ENCODE data around the gene IFNK.

IFNK gene

DNA sequence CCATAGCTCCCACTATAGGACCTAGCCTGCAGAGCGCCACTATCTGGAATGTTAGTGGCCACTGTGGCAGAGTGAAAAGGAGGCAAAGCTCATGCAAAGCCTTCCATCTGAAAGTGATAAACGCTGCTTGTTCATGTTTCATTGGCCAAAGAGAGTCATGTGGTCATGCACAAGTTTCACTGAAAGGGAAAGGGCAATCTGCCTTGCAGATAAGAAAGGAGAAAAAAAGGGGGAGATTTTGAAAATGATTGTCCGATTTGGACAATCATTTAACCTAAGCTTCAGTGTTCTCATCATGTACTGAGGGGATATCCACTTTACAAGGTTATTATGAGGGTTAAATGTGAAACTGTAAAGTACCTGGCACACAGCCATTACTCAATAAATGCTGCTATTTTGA, 14.6 kb downstream of the IFNK start:
- DNase-seq (ENCODE audit: low read depth, low spot score), result no peak

DNA sequence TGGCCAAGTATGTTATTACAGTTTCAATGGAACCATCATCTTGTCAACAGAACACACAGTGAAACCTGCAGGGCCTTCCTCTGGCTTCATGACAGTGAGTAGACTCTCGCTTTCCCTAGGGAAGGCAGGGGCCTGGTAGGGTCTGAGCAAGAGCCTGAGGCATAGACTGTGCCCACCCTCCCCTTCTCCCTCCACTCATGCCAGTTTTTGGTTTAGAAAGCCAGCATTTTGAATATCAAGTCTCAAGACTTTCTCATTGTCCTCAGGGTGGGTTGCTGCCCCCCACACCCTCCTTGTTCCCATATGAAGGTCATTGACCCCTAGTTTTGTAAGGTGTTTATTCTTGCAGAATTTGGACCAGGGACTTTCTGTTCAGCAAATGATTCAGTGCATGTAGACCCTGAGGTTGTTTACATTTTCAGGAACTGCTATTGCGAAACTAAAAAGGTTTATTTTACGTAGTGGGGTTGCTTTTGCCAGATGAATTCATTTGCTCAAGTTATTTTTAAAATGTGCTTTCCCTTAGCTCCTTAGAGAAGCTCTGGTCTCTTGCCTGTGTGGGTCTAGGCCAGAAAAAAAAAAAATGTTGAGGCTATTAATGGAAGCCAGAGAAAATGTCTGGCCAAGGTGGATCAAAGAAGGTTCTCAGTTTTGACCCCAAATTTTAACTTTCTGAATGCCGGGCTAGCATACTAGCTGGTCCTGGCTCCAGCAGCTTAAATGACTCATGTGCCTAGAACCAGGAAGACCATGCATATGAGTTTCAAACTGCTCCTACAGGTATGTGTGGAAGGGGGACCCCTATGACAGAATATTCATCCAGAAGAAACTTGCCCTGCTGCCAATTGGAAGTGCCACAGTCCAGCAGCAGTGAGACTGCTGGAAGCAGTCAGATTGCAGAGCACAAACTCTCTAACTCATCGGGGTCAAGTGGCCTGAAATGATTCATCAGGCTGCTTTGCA, 15.7 kb downstream of the IFNK start:
- DNase-seq (ENCODE audit: low read depth, low spot score), result no peak

DNA sequence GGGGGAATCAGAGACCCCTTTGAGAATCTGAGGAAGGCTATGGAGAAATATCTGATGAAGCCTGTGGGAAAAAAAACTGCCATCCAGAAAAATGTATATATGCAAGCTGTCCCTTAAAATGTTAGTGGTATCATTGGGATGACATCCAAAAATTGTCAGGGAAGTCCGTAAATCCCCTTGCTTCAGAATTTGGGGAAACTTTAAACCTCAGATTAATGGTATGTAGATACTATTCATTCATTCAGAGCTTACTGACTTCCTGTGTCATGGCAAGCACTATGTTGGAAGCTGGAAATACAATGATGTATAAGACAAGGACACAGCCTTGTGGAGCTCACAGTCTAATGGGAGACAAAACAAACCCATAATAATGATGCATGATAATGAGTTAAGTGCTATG, 16.4 kb downstream of the IFNK start:
- DNase-seq (ENCODE audit: low read depth, low spot score), result no peak

DNA sequence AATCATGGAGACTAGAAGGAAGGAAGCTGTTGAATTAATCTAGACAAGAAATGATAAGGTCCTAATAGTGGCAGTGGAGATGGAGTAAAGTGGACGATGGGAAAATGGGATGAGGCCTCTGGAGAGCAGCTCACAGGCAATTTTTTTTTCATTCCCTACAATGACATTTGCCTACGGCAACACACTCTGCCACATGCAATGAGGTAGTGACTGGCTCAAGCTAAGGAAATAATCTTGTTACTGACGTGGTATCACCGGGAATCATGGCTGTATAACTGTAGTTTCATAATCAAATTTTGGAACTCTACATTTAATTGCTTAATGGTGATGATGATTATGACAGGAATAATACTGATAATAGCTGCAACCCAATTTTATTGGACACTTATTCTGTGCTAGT, 17.6 kb downstream of the IFNK start:
- no peak for DNase-seq (ENCODE audit: low read depth, low spot score)

DNA sequence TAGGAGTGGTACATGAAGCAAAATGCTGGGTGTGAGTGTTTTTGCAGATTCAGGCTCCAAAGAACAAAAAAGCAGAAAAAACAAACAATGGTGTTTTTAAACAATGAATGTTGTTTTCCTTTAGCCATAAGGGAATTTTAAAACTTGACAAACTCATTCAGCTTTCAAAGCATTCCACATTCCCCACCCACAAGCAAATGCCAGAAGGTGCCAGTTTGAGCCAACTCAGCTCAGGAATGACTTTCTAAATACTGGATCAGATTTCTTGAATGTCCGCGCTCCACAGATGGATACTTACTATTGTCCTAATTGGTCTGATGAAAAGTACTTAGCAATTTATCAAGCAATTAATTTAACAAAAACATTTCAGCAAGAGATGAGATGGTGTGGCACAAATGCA, 18.4 kb downstream of the IFNK start:
- DNase-seq (ENCODE audit: low read depth, low spot score), result no peak

DNA sequence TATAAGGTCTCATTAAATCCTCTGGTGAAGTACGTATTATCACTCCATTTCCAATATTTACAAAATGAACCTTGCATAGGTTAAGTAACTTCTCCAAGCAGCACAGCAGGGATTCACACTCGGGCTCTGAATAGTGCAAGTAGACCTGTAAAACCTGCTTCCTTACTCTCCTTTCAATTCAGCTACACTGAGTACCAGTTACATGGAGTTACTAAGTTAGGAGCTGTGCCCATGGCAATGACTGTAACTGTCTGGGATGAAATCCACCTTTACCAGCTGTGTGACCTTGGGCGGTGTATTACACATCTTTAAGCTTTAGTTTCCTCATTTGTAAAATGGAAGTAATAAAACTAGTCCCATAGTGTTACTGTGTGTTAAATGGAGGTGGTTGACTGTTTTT, 21.4 kb downstream of the IFNK start:
- DNase-seq (ENCODE audit: low read depth, low spot score), result no peak

DNA sequence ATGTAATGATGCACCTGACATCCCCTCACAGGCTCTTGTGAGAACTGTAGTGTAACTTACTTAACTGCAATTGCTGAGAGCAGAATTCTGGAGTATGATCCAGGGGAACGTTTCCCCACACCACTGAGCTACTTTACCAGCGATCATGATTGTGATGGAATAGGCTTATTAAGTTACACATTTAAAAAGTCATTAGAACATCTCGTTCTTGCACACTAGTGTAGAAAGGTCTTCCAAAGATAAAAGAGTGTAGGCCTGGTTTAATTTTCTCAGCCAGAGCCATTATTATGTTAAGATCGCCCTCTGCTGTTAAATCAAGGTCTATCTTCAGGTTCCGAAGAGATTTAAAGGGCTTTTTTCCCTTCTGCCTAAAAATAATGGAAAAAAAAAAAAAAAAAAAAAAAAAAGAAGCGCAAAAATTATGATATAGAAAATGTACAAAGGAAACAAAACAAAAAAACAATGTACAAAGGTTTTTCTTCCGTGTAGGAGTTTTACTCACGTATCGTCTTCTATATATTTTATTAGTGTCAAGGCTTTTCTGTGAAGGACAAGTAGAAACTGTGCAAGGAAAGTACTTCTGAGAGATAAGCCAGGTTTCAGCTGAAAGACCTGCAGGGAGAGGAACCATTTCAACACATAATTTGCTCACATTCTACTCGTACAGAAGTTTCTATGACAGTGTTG, 24.1 kb downstream of the IFNK start:
- DNase-seq (ENCODE audit: low read depth, low spot score), result no peak

DNA sequence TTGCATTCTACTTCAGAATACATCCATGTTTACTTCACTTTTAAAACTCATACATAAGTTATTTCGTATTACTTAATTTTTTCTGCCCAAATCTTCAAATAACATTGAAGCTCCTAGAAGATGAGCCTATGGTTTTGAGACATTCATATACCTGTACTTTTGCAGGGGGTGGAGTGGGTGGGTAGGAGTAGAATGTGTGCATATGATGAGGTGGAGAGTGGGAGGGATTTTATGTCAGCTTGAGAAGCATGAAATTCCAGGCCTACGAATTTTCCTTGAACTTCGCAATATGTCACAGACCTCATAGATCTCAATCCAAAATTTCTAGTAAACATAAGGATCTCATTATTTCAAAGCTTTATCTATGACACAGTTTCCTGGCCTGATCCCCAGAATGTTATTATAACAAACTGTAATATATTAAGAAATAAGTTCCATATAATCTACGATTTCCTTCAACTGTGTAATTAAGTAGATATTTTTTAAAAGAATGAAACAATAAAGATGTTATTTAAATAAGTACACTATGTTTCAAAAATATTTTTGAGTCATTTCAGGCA, 25.2 kb downstream of the IFNK start:
- DNase-seq (ENCODE audit: low read depth, low spot score), result no peak

DNA sequence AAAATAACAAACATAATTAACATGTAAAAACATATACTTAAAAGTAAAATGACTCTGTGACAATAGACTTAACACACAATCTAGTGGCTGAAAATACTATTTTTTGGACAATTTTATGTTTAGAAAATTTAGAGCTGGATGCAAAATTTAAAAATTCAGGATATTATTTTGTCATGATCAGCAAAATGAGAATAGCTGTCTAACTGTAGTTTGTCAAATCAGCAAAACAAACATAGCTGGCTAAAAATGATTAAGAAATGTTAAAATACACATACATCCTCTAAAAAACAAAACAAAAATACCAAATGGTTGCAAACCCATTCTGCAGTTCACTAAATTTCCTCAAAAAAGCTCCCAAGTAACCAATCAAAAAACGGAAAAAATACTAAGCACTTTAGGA, 30.6 kb downstream of the IFNK start:
- no peak for DNase-seq (ENCODE audit: low read depth, low spot score)

DNA sequence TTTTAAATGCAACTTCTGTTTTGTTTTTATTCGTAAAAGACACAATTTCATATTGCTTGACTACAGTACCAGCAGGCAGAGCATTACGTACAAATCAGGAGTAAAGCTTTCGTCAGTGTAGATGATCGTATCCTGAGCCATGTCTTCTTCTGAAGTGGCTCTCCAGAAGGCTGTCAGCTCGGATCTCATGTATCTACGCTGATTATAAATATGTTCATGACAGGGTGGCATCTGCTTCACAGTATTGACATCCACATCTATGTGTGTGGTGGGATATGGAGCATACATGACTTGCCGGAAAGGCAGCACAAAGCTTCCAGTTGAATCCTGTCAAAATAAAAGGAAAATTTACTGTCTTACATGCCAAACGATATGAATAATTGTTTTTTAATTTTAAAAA, 32.4 kb downstream of the IFNK start:
- DNase-seq (ENCODE audit: low read depth, low spot score), result no peak

DNA sequence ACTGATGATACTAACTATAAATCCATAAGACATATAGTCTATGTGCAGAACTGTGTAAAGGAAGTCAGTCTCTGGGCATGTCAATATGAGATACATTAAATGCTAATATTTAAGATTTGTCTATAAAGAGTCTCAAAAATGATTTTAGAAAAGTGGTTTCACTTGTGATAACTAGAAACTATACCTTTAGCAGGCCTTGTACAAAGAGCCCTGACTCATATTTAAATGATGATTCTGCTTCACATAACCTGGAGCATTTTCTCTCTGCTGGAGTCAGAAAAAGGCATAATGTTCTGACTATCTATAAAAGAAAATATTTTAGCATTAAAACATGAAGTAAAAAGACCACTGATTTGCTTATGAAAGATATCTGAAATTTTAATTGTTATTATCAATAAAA, 34.2 kb downstream of the IFNK start:
- DNase-seq (ENCODE audit: low read depth, low spot score), result no peak

DNA sequence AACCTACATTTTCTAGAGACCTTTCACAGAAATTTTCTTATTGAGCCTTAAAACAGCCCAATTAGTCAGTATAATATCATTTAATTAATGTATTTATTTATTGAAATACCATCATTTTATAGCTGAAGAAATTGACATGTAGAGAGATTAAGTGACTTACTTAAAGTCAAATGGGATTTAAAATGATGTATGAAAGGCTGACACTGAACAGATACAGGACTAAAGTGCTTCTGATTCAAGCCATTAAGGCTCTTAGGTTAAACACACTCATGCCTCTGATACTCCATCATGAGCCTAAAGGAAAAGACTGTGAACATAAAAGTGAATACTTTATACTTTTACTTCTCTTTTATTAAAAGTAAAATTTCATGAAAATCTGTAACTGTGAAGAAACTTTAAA, 36.4 kb downstream of the IFNK start:
- no peak for DNase-seq (ENCODE audit: low read depth, low spot score)

DNA sequence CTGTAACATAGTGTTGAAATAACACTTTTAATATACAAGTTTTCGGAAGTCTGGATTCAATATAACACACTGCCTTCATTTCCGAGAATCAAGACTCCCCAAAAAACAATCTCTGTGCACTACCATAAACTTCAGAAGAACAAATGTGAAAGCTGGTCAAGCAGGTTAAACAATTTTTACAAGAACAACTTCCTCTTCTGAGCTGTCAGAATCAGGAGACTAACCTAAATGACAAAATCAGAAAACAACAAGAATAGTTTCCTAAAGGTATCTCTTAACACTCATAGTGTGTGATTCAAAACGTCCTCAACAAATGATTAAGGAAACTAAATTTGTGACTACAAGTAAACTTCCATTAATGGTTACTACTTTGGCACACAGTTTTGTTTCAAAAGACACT, 37.6 kb downstream of the IFNK start:
- DNase-seq (ENCODE audit: low read depth, low spot score), result no peak

DNA sequence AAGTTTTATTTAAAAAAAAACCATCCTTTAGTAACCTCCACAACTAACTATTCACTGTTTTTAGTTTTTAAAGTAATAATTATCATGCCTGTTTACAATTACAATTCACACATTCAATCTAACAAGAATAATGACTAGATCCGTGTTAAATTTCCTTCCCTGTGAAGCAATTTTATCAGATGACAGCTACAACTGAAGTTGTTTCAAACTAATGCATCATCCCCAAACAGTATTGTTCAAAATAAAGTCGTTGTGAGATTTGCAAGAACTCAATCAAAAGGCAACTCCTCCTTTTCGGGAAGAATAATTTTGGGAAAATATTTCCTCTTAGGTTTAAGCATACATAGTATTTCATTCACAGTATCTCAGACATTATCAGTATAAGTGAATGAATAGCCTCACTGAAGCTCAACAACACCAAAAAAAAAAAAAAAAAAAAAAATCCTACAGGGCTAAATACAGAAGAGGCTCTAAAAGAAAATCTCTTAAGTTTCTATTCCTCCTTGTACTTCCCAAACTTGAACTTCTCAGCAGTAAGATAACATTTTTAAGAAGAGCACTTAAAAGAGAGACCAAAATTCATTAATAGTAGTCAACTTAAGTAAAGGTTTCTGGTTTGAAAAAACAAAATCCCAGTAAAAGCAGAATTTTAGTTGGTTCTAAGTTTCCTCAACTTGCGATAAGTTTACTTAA, 39.8 kb downstream of the IFNK start:
- no peak for DNase-seq (ENCODE audit: low read depth, low spot score)

DNA sequence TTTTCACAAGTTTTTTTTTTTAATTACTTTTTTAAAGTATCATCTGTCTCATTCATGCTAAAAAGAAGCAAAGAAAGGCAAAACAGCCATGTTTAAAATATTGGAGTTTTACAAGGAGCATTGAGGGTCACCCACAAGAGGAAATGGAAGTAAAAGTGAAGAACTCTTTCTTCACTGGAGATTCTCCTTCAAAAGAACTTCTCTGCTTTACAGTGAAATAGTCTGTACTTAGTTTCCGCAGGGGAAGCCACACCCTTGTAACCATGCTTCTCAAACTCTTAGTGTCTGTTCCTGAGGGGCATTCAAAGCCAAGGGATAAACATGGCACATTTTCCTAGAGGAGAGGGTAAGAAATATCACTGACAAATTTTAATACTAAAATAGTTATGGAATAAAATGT, 40.6 kb downstream of the IFNK start:
- no peak for DNase-seq (ENCODE audit: low read depth, low spot score)

DNA sequence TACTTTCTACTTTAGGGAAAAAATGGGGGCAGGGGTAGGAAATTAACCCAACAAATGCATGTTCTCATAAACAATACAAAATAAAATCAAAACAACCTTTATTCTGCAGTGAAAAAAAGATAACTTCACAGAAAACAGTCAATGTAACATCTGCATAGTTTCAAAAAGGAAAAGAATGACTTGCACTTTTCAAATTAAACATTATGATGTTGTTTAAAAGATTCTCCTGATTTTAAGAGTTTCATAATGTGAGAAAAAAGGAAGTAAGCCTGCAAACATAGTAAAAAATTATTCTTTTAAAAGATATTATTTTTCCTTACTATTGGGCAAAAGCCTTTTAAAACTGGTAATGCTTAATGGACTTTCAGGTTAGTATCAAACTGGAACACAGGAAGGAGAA, 41.6 kb downstream of the IFNK start:
- no peak for DNase-seq (ENCODE audit: low read depth, low spot score)

DNA sequence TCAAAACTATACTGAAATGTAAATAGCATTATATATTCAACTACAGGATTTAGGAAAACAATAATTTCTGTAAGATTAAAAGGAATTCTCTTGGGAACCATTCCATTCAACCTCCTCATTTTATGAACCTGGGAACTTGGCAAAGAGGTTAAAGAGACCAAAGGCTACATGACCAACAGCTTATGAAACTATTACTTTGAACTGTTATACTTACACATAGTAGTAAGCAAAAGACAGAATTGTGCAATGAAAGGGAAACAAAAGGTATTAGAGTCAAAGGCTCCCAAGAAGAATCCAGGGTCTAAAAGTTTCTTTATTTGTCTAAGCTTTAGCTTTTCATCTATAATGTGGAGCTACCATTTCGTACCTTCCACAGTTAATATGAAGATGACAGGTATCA, 42.0 kb downstream of the IFNK start:
- no peak for DNase-seq (ENCODE audit: low read depth, low spot score)

DNA sequence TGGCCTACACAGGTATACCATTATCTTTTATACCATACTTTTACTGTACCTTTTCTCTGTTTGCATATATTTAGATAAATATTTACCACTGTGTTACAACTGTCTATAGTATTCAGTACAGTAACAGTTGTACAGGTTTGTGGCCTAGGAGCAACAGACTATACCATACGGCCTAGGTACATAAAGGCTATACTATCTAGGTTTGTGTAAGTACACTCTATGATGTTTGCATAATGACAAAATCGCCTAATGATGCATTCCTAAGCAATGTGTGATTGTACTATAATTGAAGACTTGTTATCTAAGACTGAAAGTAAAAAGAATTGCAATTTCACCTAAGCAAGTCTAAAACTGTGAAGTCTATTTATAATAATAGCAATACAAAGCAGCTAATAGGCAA, 45.3 kb downstream of the IFNK start:
- DNase-seq (ENCODE audit: low read depth, low spot score), result no peak

DNA sequence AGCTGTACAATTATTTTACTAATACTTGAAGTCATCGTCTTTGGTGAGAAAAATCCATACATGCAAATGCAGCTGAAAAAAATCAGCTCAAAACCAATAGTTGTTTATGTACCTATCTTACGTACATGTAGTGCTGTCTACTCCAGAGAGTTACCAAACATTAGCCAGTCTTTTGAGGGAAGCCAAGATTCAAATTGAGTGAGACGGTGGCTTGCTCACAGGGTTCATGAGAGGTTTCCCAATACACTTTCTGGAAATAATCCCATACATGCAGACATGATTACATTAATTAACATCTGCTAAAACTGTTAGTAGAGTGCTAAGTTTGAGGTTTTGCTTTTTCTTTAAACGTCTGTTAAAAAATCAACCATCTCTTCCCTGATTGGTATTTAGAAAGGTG, 46.9 kb downstream of the IFNK start:
- DNase-seq (ENCODE audit: low read depth, low spot score), result no peak

DNA sequence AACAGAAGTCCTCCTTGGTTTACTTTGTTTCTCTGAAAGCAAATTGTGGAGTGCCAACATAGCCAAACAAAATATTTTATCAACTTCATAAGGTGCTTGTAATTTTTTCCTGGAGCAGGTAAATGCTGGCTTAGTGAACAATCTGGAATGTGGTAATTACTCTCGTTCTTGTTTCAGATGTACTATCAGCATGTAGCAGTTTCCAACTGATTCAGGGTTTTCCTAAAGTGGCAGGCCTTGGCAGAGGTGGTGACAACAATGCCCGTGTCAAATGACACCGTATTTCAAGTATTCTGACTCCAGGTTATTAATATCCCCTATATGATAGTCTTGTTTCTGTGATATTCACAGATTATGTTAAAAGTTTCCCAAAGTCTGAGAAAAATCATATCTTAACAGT, 48.0 kb downstream of the IFNK start:
- DNase-seq (ENCODE audit: low read depth, low spot score), result no peak

DNA sequence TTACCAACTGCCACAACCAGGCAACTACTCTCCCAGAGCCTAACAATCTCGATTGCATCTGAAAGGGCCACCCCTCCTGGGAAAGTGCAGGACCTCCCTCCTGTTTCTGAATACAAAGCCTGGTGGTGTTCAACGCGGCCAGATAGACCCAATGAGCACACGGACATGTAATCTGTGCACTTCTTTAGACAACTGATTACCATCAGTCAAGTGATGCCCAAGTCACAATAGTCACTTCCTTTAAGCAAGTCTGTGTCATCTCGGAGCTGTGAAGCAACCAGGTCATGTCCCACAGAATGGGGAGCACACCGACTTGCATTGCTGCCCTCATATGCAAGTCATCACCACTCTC, 48.5 kb downstream of the IFNK start:
- DNase-seq (ENCODE audit: low read depth, low spot score), result peak; percentile 12

DNA sequence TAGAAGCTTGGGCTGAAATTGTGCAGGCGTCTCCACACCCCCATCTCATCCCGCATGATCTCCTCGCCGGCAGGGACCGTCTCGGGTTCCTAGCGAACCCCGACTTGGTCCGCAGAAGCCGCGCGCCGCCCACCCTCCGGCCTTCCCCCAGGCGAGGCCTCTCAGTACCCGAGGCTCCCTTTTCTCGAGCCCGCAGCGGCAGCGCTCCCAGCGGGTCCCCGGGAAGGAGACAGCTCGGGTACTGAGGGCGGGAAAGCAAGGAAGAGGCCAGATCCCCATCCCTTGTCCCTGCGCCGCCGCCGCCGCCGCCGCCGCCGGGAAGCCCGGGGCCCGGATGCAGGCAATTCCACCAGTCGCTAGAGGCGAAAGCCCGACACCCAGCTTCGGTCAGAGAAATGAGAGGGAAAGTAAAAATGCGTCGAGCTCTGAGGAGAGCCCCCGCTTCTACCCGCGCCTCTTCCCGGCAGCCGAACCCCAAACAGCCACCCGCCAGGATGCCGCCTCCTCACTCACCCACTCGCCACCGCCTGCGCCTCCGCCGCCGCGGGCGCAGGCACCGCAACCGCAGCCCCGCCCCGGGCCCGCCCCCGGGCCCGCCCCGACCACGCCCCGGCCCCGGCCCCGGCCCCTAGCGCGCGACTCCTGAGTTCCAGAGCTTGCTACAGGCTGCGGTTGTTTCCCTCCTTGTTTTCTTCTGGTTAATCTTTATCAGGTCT, 49.0 kb downstream of the IFNK start, which contains the start of gene C9orf72:
Gene C9orf72 (minus strand): TSS at position 564 of the 716 bp plus-strand sequence. CDS start 6,361 bp downstream, outside the sequence.
- DNase-seq (ENCODE audit: low read depth, low spot score), result no peak
